AML-193 (cell line): ENCODE data around the gene UTP25.
"Not testable (repeated sequence)": the region's sequence is repeated elsewhere in the genome, so short reads cannot be mapped to it uniquely, and the experiment has no call there.

Experiments
- DNase-seq, 2 experiments: peaks; one replicate each; lab custom pipeline; 2025; lab: John Stamatoyannopoulos, UW

UTP25 gene

GRCh38 chr1:209896346-209896745 is 68.6 kb downstream of the UTP25 start:
- no peak for DNase-seq

- DNase-seq = not testable (repeated sequence)
These were observed 70.5 kb downstream of the UTP25 start for GRCh38 chr1:209898271-209898670.

GRCh38 chr1:209898851-209899250 is 71.1 kb downstream of the UTP25 start:
- DNase-seq = not testable (repeated sequence)

- no peak for DNase-seq
These were observed 72.2 kb downstream of the UTP25 start for GRCh38 chr1:209899948-209900347.

- no peak for DNase-seq
These were observed 73.0 kb downstream of the UTP25 start for GRCh38 chr1:209900734-209901133.

GRCh38 chr1:209901211-209901610 is 73.4 kb downstream of the UTP25 start:
- DNase-seq = no peak

- DNase-seq = not testable (repeated sequence)
These were observed 77.0 kb downstream of the UTP25 start for GRCh38 chr1:209904774-209905173.
